SK-N-SH treated with all-trans-retinoic acid at 6 μM for 48 hours (cell line): ENCODE results near the gene DUSP3.

Experiments
- ATAC-seq: fragments of 200-7000 bp; cut with Tn5 transposase; 3 replicates; pipeline ENCODE4 v1.9.1; 2020; ENCODE audit warnings: mild to moderate bottlenecking, moderate library complexity
- ARNTL ChIP-seq: fragments of 450-650 bp; formaldehyde crosslinking; IDR thresholded peaks from 2 replicates; pipeline ENCODE4 v1.5.0; 2020; ENCODE audit warnings: low read depth, mild to moderate bottlenecking, moderate library complexity, borderline replicate concordance
- BACH2 ChIP-seq: fragments of 250-450 bp; sonication (Bioruptor Pico); IDR thresholded peaks from 2 replicates; pipeline ENCODE4 v1.9.0; 2021; ENCODE audit warnings: mild to moderate bottlenecking, borderline replicate concordance
- CREB5 ChIP-seq: fragments of 250-450 bp; sonication (Bioruptor Pico); IDR thresholded peaks from 2 replicates; pipeline ENCODE4 v1.5.1; 2020; ENCODE audit warnings: low read depth, mild to moderate bottlenecking, moderate library complexity
- ESRRG ChIP-seq: fragments of 250-450 bp; sonication (Bioruptor Pico); IDR thresholded peaks from 2 replicates; pipeline ENCODE4 v1.6.1; 2021; ENCODE audit warnings: mild to moderate bottlenecking
- OSR1 ChIP-seq: fragments of 250-450 bp; sonication (Bioruptor Pico); IDR thresholded peaks from 2 replicates; pipeline ENCODE4 v1.8.0; 2022; ENCODE audit warnings: moderate library complexity, mild to moderate bottlenecking, inconsistent platforms
- PATZ1 ChIP-seq: fragments of 250-450 bp; sonication (Bioruptor Pico); IDR thresholded peaks from 2 replicates; pipeline ENCODE4 v1.8.0; 2020; ENCODE audit warnings: mild to moderate bottlenecking, moderate library complexity, borderline replicate concordance
- PPARA ChIP-seq: fragments of 250-450 bp; sonication (Bioruptor Pico); IDR thresholded peaks from 2 replicates; pipeline ENCODE4 v1.5.0; 2020; ENCODE audit warnings: mild to moderate bottlenecking, borderline replicate concordance
- TOX ChIP-seq: fragments of 250-450 bp; sonication (Bioruptor Pico); IDR thresholded peaks from 2 replicates; pipeline ENCODE4 v1.8.0; 2021; ENCODE audit warnings: mild to moderate bottlenecking, moderate library complexity, borderline replicate concordance
- TSHZ2 ChIP-seq: fragments of 250-450 bp; sonication (Bioruptor Pico); IDR thresholded peaks from 2 replicates; pipeline ENCODE4 v1.5.0; 2020; ENCODE audit warnings: mild to moderate bottlenecking, moderate library complexity
- ZC3H10 ChIP-seq: fragments of 250-450 bp; sonication (Bioruptor Pico); IDR thresholded peaks from 2 replicates; pipeline ENCODE4 v1.5.1; 2021; ENCODE audit warnings: mild to moderate bottlenecking, moderate library complexity
- ZNF565 ChIP-seq: fragments of 450-650 bp; formaldehyde crosslinking; conservative IDR thresholded peaks from 2 replicates; pipeline ENCODE4 v1.5.0; 2020; ENCODE audit warnings: low read depth, mild to moderate bottlenecking, moderate library complexity
- ZNF70 ChIP-seq: fragments of 450-650 bp; formaldehyde crosslinking; IDR thresholded peaks from 2 replicates; pipeline ENCODE4 v1.5.0; 2020; ENCODE audit warnings: mild to moderate bottlenecking, moderate library complexity
- ZNF8 ChIP-seq: fragments of 450-650 bp; formaldehyde crosslinking; IDR thresholded peaks from 2 replicates; pipeline ENCODE4 v1.5.0; 2020; ENCODE audit warnings: mild to moderate bottlenecking, moderate library complexity

Gene DUSP3

DNA sequence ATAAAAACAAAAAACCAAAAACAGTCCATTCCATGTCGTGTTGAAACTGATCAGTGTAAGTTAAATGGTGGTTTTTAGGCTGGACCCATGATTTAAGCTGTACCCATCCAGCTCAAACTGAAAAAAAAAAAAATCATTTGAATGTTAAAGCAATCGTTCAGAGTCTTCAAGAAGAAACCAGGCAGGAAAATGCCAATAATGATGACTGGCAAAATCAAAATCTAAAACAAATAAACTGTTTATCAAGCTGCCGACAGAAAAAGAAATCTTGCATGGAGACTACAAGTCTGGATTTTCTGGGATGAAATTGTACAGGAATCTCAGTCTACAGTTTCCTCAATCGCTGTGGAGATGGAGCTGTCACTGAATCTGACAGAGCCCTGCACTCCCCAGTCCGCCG lies 60.9 kb downstream of the DUSP3 start:
- ATAC-seq, result no peak
- TF ChIP-seq OSR1 (CRISPR knock-in tag) (no peak), TSHZ2 (CRISPR knock-in tag) (no peak), ZNF70 (no peak), TOX (CRISPR knock-in tag) (no peak), PATZ1 (no peak), CREB5 (CRISPR knock-in tag) (no peak), ARNTL (CRISPR knock-in tag) (no peak), ZC3H10 (CRISPR knock-in tag) (no peak), ZNF8 (CRISPR knock-in tag) (no peak), ESRRG (CRISPR knock-in tag) (no peak), PPARA (no peak), BACH2 (CRISPR knock-in tag) (no peak), ZNF565 (CRISPR knock-in tag) (no peak)
